CD4-positive, alpha-beta T cell (primary cell): ENCODE data around the gene KCNA2. TPM values are rescaled to one million over a fixed set of nuclear protein-coding genes. Genes with fewer than 3 reads are reported as not detected.

Source experiments
- ATAC-seq: fragments of 200-7000 bp; cut with Tn5 transposase; one replicate; pipeline ENCODE4 v1.10.0; 2022; ENCODE audit warnings: mild to moderate bottlenecking; ENCODE audit not compliant: poor library complexity
- CTCF ChIA-PET: fragments of 350-600 bp; sonication (Branson Sonifier 250); formaldehyde crosslinking; loops from one replicate; lab custom pipeline; 2021; ENCODE audit warnings: antibody characterized with exemption, inconsistent platforms; lab: Charles Lee
- POLR2A ChIA-PET: fragments of 350-600 bp; sonication (Branson Sonifier 250); formaldehyde crosslinking; loops from one replicate; lab custom pipeline; 2021; ENCODE audit warnings: antibody characterized with exemption, inconsistent platforms; lab: Charles Lee
- DNase-seq, 14 experiments: peaks; one replicate each; pipeline ENCODE4 v3.0.0-alpha.2; 2013 to 2020; ENCODE audit warnings: mixed read lengths in 2 of 14
- H3K27ac ChIP-seq, 2 donors: one replicate each; pipeline versions ENCODE4 v1.5.1 to v1.7.0; 2013; ENCODE audit warnings: low read length in 2 of 2, low read depth in 1 of 2, mild to moderate bottlenecking in 1 of 2
- H3K27me3 ChIP-seq, 2 experiments: 1 replicate in 1 of 2; 2 replicates in 1 of 2; pipeline versions ENCODE4 v1.6.1 to v1.7.0; 2013; ENCODE audit warnings: low read length in 2 of 2, control low read depth in 1 of 2, mild to moderate bottlenecking in 1 of 2, moderate library complexity in 1 of 2; ENCODE audit not compliant: insufficient read depth in 2 of 2, control insufficient read depth in 1 of 2
- H3K36me3 ChIP-seq: one replicate; pipeline ENCODE4 v1.6.1; 2013; ENCODE audit warnings: low read length, control low read depth; ENCODE audit not compliant: insufficient read depth
- H3K4me1 ChIP-seq: one replicate; pipeline ENCODE4 v1.6.1; 2013; ENCODE audit warnings: low read length, control low read depth; ENCODE audit not compliant: insufficient read depth
- H3K4me3 ChIP-seq: one replicate; pipeline ENCODE4 v1.5.1; 2013; ENCODE audit warnings: mild to moderate bottlenecking, low read length, moderate library complexity
- H3K9me3 ChIP-seq, 2 experiments: 1 replicate in 1 of 2; 2 replicates in 1 of 2; pipeline versions ENCODE4 v1.6.1 to v1.7.0; 2013; ENCODE audit warnings: low read length in 2 of 2, mild to moderate bottlenecking in 2 of 2, control low read depth in 1 of 2, moderate library complexity in 1 of 2; ENCODE audit not compliant: control insufficient read depth in 1 of 2, insufficient read depth in 1 of 2
- H3K27ac Mint-ChIP-seq: one replicate; pipeline ENCODE4 v1.8.0; 2020; ENCODE audit warnings: mixed read lengths
- H3K27me3 Mint-ChIP-seq: one replicate; pipeline ENCODE4 v1.8.0; 2021; ENCODE audit warnings: mixed read lengths
- H3K36me3 Mint-ChIP-seq: one replicate; pipeline ENCODE4 v1.8.0; 2021; ENCODE audit warnings: low read depth, mixed read lengths
- H3K4me1 Mint-ChIP-seq: one replicate; pipeline ENCODE4 v1.8.0; 2021; ENCODE audit warnings: low read depth, mixed read lengths
- H3K4me3 Mint-ChIP-seq: one replicate; pipeline ENCODE4 v1.8.0; 2020; ENCODE audit warnings: mild to moderate bottlenecking, mixed read lengths
- H3K9me3 Mint-ChIP-seq: one replicate; pipeline ENCODE4 v1.8.0; 2020; ENCODE audit warnings: mixed read lengths
- CTCF ChIP-seq: fragments of 200-600 bp; IDR thresholded peaks from one replicate; pipeline ENCODE4 v1.8.0; 2022; ENCODE audit warnings: antibody characterized with exemption, mild to moderate bottlenecking
- intact Hi-C, 2 experiments: fragments of 100-400 bp; cut with DNase I in 1 of 2; cut with micrococcal nuclease in 1 of 2; formaldehyde crosslinking; loops; one replicate each; pipeline versions ENCODE4 v1.15.1 to v1.9.0; 2023 to 2025; cut with DNase I, micrococcal nuclease
- total RNA-seq, 174 experiments: library from RNA in 2 of 174; stranded (reverse) in 2 of 174; gene quantifications; one replicate each; pipeline ENCODE4 v1.2.3 and lab custom pipeline; 2021 to 2026

The KCNA2 gene
- total RNA-seq, 2 experiments from 2014 or later = 0.78 to 0.88 TPM

- no peaks in the 10 kb centered on the region for H3K27me3 Mint-ChIP-seq
- H3K36me3 Mint-ChIP-seq = peaks cover 8% of the 10 kb centered on the region
- H3K4me1 Mint-ChIP-seq = peaks cover 46% of the 10 kb centered on the region
These were observed 12.5 kb upstream of the KCNA2 start for GRCh38 chr1:110618668-110619067.

GRCh38 chr1:110617589-110617988 is 11.4 kb upstream of the KCNA2 start:
- POLR2A ChIA-PET = no interaction called here
- H3K4me3 ChIP-seq = no peak overlapping the region
- no peaks in the 10 kb centered on the region for H3K9me3 ChIP-seq
- H3K27ac Mint-ChIP-seq = peak overlapping the region; percentile 45
- peaks cover 46% of the 10 kb centered on the region for H3K4me1 Mint-ChIP-seq
- H3K27ac ChIP-seq = no peak overlapping the region
- ATAC-seq = no peak
- H3K4me1 ChIP-seq = peaks cover 34% of the 10 kb centered on the region
- TF ChIP-seq CTCF = no peak
- H3K27me3 ChIP-seq = no peaks in the 10 kb centered on the region
- no peak overlapping the region for H3K4me3 Mint-ChIP-seq
- no peaks in the 10 kb centered on the region for H3K36me3 ChIP-seq
- intact Hi-C loops = loop anchor here (5.0 to 10.0 kb wide), 5 partner anchors 93 to 717 kb away; partner anchors contain the start of gene KCNC4 (in 1 of the 2)
- DNase-seq = no peak
- H3K36me3 Mint-ChIP-seq = peaks cover 8% of the 10 kb centered on the region
- H3K9me3 Mint-ChIP-seq = no peaks in the 10 kb centered on the region
- CTCF ChIA-PET = interaction anchor here (1.7 to 3.5 kb wide), 2 partner anchors 147 to 148 kb away, joined by 7 to 102 read pairs; no protein-coding TSS in a partner anchor
- no peaks in the 10 kb centered on the region for H3K27me3 Mint-ChIP-seq

More at GRCh38 chr1:110618668-110619067, 12.5 kb upstream of the KCNA2 start:
- DNase-seq (no peak), ATAC-seq (no peak)
- no peak for TF ChIP-seq CTCF
- Histone ChIP-seq H3K4me3 (no peak overlapping the region), H3K4me1 (peaks cover 34% of the 10 kb centered on the region), H3K27me3 (no peaks in the 10 kb centered on the region), H3K9me3 (peaks cover 0 to 4% of the 10 kb centered on the region in 2 experiments), H3K27ac (no peak overlapping the region), H3K36me3 (no peaks in the 10 kb centered on the region)
- POLR2A ChIA-PET = interaction anchor here (1.0 to 2.7 kb wide), 22 partner anchors 11 to 280 kb away, joined by 3 to 73 read pairs (median 8); partner anchors contain the start of genes KCNA2 and KCNA3
- intact Hi-C loops = loop anchor here (1.0 to 10.0 kb wide), 10 partner anchors 13 to 716 kb away; partner anchors contain the start of gene KCNC4 (in 1 of the 2)
- peaks cover 2% of the 10 kb centered on the region for H3K9me3 Mint-ChIP-seq
- H3K4me3 Mint-ChIP-seq = peak overlapping the region; percentile 86
- CTCF ChIA-PET = interaction anchor here (0.6 to 3.5 kb wide), 36 partner anchors 8 to 1543 kb away, joined by 3 to 102 read pairs (median 6); partner anchors contain the start of genes KCNA2, KCNA3, RBM15 and TAF13
- H3K27ac Mint-ChIP-seq = peak overlapping the region; percentile 87

- H3K4me3 Mint-ChIP-seq = no peak overlapping the region
These were observed 11.0 kb upstream of the KCNA2 start for GRCh38 chr1:110617116-110617515.

More at GRCh38 chr1:110617116-110617515, 11.0 kb upstream of the KCNA2 start:
- CTCF ChIA-PET = interaction anchor here (1.7 kb wide), 1 partner anchor 149 kb away, joined by 7 read pairs; no protein-coding TSS in a partner anchor
- Histone ChIP-seq H3K9me3 (no peaks in the 10 kb centered on the region), H3K4me1 (peaks cover 34% of the 10 kb centered on the region), H3K27ac (no peak overlapping the region), H3K36me3 (no peaks in the 10 kb centered on the region), H3K27me3 (no peaks in the 10 kb centered on the region), H3K4me3 (no peak overlapping the region)
- POLR2A ChIA-PET = interaction anchor here (2.7 kb wide), 1 partner anchor 11 kb away, joined by 7 read pairs; the partner anchor contains the start of gene KCNA2
- Mint-ChIP-seq H3K36me3 (peaks cover 8% of the 10 kb centered on the region), H3K27me3 (no peaks in the 10 kb centered on the region), H3K27ac (peak overlapping the region; percentile 45), H3K9me3 (no peaks in the 10 kb centered on the region), H3K4me1 (peaks cover 46% of the 10 kb centered on the region)
- intact Hi-C loops = loop anchor here (5.0 to 10.0 kb wide), 5 partner anchors 92 to 718 kb away; partner anchors contain the start of gene KCNC4 (in 1 of the 2)
- TF ChIP-seq CTCF = no peak
- DNase-seq (no peak), ATAC-seq (no peak)
